Ectodermal cell (in vitro differentiated cells): ENCODE measurements around the gene DMRT3.

Experiments
- H3K27ac ChIP-seq: 2 replicates; pipeline ENCODE4 v1.7.0; 2013; ENCODE audit warnings: mild to moderate bottlenecking, low read depth, low read length; ENCODE audit not compliant: insufficient read depth, poor library complexity, severe bottlenecking
- H3K27me3 ChIP-seq: 2 replicates; pipeline ENCODE4 v1.7.0; 2013; ENCODE audit warnings: mild to moderate bottlenecking, low read length; ENCODE audit not compliant: insufficient read depth, control insufficient read depth, poor library complexity, severe bottlenecking
- H3K36me3 ChIP-seq: one replicate; pipeline ENCODE4 v1.7.0; 2013; ENCODE audit warnings: low read length; ENCODE audit not compliant: control insufficient read depth, insufficient read depth
- H3K4me1 ChIP-seq: one replicate; pipeline ENCODE4 v1.7.0; 2013; ENCODE audit warnings: low read length; ENCODE audit not compliant: control insufficient read depth, insufficient read depth
- H3K4me3 ChIP-seq: 2 replicates; pipeline ENCODE4 v1.7.0; 2013; ENCODE audit warnings: low read depth, low read length, control low read depth; ENCODE audit not compliant: insufficient read depth
- H3K9me3 ChIP-seq: 2 replicates; pipeline ENCODE4 v1.7.0; 2013; ENCODE audit warnings: mild to moderate bottlenecking, low read length, moderate library complexity; ENCODE audit not compliant: control insufficient read depth
- WGBS, 2 experiments: methylation state at CpG; one replicate each; pipeline ENCODE4 v1.1.7; 2013; ENCODE audit warnings: missing lambda C conversion rate in 2 of 2; 5-methylcytosine and 5-hydroxymethylcytosine counted together

Gene DMRT3

DNA sequence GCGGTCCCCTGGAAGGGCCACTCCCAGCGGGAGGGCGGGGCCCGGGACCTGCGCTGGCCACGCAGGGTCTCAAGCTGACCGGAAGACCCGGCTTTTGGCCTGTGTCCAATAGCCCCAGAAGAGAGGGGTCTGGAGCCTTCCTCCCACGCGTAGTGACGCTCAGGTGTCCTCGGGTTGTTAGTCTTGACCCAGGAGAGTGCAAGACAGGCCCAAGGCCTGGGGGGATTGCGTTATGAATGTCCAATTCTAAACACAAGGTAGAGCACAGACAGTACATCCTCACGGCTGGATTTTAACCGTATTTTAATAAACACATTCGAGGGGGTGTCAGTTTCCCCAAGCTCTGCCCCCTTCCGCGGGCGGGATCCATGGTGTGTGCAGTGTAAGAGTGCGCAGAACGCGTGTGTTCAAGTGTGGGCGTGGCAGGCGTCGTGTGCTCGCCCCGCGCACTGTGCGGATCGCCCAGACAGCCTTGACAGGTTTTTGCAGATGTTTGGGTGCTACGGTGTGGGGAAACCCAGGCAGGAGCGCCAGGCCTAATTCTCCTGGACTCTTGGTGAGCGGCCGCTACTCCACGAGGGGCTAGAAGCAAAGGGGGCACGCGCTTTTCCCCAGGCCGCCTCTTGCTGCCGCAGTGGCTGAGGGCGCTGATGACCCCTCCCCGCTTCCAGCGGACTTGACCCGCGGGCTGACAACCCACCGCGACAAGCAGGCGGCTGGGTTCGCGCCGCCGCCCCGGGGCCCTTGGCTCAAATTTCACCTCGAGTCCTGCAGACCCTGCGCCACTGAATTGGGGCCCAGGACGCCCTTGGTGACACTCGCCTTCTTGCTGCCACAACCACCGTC lies 6.1 kb upstream of the DMRT3 start:
- no peaks in the 10 kb centered on the region for H3K9me3 ChIP-seq
- H3K36me3 ChIP-seq: no peaks in the 10 kb centered on the region
- no peak overlapping the region for H3K27ac ChIP-seq
- 2% methylated on average over 57 of the region's 57 CpGs for WGBS, 2 experiments
- peaks cover 52% of the 10 kb centered on the region for H3K4me1 ChIP-seq
- H3K27me3 ChIP-seq: peaks cover 100% of the 10 kb centered on the region
- H3K4me3 ChIP-seq: no peak overlapping the region

DNA sequence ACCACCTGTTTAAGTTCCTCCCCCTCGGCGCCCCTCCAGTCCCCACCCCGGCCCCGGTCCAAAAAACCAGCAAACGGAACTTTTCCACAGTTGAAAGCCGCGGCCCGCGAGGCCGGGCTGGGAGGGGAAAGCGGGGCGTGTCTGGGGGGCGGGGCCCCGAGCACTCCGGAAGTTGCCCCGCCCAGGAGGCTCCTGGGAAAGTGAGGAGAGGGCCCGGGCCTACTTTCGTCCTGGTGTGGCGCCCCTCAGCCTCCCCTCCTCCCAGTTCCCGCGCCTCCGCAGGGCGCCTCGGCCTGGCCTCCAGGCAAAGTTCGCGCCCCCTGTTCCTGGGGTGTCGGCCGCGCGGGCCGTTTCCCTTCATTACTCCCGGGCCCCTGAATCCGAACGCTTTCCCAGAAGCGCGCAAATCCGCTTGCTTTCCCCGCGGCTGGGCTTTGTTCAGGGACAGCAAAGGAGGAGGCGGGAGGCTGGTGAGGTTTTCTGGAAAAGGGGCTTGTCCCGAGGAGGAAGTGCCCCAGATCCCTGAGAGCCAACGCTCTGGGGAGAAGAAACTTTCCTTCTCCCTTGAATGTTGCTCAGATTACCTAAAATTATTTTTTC lies 4.5 kb upstream of the DMRT3 start:
- no peaks in the 10 kb centered on the region for H3K9me3 ChIP-seq
- H3K27ac ChIP-seq: peak overlapping the region; percentile 6
- 0 to 1% methylated on average over 42 of the region's 42 CpGs for WGBS, 2 experiments
- H3K36me3 ChIP-seq: no peaks in the 10 kb centered on the region
- H3K27me3 ChIP-seq: peaks cover 100% of the 10 kb centered on the region
- H3K4me1 ChIP-seq: peaks cover 59% of the 10 kb centered on the region
- peak overlapping the region; percentile 22 for H3K4me3 ChIP-seq

DNA sequence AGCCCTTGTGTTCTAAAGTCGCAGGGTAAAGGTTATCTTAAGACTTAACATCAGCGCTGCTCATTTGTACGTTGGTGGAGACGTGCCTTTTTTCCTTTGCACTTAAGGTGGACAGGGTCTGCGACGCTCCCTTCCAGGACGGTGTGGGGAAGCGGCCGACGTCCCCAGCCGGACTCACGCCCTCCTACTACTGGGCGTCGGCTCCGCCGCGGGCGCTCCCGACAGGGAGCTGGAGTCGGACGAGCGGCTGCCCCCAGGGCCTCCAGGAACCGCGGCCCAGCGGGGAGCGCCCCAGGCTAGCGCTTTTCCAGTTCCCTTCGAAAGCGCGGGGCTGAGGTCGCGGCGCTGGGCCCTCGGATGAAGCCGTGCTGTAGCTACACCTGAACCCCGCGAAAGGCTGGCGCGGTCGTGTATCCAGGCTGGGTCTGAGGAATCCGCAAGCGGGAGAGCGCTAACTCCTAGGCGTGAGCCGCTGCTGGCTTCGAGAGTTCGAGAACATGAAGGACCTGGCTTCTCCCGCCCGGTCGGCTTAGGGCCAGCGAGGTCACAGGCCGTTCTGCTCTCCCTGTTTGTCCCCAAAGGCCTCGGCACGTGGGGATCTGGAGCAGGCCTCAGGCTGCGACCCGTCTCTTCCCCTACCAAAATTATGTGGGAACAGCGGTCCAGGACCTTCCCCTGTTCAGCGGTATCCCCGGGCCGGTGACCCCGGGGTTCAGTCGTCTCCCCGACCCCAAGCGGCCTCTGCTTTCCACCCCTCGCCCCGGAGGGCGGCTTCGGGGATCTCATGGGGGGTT lies 3.8 kb upstream of the DMRT3 start:
- H3K27me3 ChIP-seq: peaks cover 100% of the 10 kb centered on the region
- H3K36me3 ChIP-seq: no peaks in the 10 kb centered on the region
- H3K4me1 ChIP-seq: peaks cover 54% of the 10 kb centered on the region
- peak overlapping the region; percentile 22 for H3K4me3 ChIP-seq
- no peaks in the 10 kb centered on the region for H3K9me3 ChIP-seq
- no peak overlapping the region for H3K27ac ChIP-seq
- 2% methylated on average over 68 of the region's 68 CpGs for WGBS, 2 experiments

DNA sequence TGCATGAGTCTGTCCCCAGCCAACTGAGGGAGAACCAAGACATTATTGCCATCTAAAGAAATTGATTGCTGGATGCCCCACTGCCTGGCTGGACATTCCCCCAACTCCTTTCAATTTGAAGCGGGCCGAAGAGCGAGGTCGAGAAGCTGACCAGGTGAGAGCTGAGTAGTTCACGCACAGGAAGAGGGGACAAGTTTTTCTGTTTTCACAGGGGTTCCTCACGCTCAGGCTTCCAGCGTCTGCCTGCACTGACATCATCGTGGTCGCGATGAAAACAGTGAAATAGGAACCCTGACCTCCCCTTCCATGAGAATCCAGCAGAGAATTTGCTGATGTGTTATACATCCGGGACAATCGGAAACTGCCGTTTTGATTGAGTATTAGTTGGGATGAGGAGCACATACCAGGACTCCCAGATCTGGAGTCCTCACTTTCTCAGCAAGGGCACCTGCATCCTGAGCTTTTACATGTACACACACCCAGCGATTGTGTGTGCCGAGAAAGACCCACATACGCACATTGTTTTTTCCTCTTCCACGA lies 3.1 kb upstream of the DMRT3 start:
- Histone ChIP-seq H3K4me3 (peak overlapping the region; percentile 22), H3K27ac (peak overlapping the region; percentile 3), H3K4me1 (peaks cover 49% of the 10 kb centered on the region), H3K27me3 (peaks cover 100% of the 10 kb centered on the region), H3K36me3 (no peaks in the 10 kb centered on the region), H3K9me3 (no peaks in the 10 kb centered on the region)
- 4 to 7% methylated on average over 17 of the region's 17 CpGs for WGBS, 2 experiments

DNA sequence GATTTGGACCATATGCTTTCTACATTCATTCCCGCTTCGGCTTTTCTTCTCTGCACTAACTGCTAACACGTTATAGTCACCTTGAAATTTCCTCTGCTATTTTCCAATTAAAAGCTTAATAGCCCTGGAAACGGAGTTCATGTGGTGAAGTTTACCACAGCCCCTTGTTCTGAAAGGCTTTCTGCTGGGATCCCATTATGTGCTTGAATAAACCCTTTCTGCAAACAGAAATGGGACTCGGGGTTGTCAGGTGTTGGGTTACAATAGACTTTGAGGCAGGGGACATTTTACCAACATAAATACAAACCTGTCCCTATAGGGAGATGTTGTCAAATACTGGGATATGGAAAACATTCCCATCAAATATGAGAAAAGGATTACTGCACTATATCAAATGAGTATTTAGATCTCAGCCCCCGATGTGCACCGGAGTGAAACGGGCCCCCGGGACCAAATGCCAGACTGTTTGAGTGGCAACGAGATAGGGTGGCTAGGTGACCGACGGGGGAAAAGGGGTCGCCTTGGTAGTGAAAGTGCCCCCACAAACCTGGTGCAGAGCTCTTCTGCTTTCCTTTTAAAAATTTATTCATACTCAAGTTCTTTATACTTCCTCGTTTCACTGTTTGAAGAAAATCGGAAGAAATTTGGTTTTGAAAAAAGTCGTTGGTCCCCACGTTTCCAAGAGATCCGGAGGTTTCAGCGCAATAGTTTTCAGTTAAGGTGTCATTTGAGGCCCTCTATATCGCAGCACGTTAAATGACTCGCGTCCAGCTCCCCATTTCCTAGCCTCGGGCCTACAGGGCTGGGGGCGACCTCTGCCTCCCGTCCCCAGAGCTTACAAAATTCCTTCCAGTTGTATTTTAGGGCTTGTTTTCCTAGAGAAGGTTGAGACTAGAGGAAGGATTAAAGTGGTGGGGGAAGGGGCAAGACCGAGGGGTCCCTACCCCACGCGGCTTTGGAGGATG lies 2.1 kb upstream of the DMRT3 start:
- 1 to 2% methylated on average over 28 to 29 of the region's 29 CpGs for WGBS, 2 experiments
- peak overlapping the region; percentile 14 for H3K4me3 ChIP-seq
- no peaks in the 10 kb centered on the region for H3K36me3 ChIP-seq
- H3K27me3 ChIP-seq: peaks cover 100% of the 10 kb centered on the region
- no peaks in the 10 kb centered on the region for H3K9me3 ChIP-seq
- H3K4me1 ChIP-seq: peaks cover 49% of the 10 kb centered on the region
- peak overlapping the region; percentile 3 for H3K27ac ChIP-seq

DNA sequence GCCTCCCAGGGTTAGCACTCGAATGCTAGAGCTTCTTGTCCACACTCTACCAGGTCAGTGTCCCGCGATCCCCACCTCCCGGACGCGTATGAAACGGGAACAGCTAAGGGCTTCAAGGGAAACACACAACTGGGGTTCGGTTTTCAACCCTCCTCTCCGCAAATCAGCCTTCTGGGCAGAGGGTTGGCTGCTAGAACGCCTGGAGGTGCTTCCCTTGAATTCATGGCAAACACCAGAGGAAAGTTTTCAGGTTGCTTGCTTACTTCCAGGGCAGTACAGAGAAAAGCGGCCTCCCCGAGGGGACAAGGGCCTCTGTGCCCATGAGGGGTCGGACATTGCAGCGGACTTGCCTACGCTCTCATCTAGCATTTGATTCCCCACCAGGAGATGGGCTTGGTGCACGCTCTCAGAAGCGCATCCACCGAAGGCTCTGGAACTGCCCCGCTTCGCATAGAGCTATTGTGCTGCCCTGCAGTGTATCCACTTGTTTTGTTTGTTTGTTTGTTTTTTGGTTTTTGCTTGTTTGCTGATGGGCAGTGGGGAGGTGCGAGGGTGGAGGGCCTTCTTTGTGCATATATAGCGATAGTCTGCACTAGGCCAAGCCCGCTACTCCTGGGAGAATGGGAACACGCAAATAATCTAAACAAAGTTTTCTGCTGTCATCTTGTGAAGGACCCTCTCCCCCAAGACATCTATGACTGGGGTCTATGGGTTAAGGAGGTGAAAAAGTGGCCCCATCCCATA lies 1.3 kb upstream of the DMRT3 start:
- Histone ChIP-seq H3K4me1 (peaks cover 43% of the 10 kb centered on the region), H3K9me3 (no peaks in the 10 kb centered on the region)
- WGBS, 2 experiments: 1% methylated on average over 23 to 24 of the region's 24 CpGs

DNA sequence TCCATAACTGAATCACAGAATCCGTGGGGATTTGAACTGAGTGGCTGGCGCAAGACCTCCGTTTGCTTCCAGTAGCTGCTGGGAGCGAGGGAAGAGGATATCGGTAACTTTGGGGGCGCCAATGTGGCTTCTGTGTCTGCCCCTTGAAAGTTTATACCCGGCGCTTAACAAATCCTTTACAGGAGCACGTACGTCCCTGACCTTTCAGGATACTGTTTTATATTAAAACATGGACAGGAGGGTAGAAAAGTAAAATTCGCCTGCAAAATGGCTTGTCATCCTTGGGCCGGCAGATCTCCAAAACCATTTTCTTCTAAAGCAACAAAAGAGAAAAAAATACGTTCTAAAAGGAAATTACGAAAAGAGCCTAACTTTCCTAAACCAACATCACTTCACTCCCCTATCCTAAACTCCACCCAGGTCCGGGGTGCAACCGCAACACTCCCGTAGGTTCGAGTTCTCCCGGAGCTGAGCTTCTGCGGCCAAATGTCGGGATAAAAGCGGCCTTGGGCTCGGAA lies 656 bp upstream of the DMRT3 start:
- no peaks in the 10 kb centered on the region for H3K9me3 ChIP-seq
- peaks cover 43% of the 10 kb centered on the region for H3K4me1 ChIP-seq
- no peak overlapping the region for H3K27ac ChIP-seq
- H3K36me3 ChIP-seq: no peaks in the 10 kb centered on the region
- 1 to 3% methylated on average over 22 to 23 of the region's 23 CpGs for WGBS, 2 experiments
- H3K4me3 ChIP-seq: peak overlapping the region; percentile 31
- peaks cover 100% of the 10 kb centered on the region for H3K27me3 ChIP-seq

More for the DNA sequence above, 1.3 kb upstream of the DMRT3 start:
- Histone ChIP-seq H3K36me3 (no peaks in the 10 kb centered on the region), H3K27me3 (peaks cover 100% of the 10 kb centered on the region), H3K27ac (no peak overlapping the region), H3K4me3 (peak overlapping the region; percentile 16)

DNA sequence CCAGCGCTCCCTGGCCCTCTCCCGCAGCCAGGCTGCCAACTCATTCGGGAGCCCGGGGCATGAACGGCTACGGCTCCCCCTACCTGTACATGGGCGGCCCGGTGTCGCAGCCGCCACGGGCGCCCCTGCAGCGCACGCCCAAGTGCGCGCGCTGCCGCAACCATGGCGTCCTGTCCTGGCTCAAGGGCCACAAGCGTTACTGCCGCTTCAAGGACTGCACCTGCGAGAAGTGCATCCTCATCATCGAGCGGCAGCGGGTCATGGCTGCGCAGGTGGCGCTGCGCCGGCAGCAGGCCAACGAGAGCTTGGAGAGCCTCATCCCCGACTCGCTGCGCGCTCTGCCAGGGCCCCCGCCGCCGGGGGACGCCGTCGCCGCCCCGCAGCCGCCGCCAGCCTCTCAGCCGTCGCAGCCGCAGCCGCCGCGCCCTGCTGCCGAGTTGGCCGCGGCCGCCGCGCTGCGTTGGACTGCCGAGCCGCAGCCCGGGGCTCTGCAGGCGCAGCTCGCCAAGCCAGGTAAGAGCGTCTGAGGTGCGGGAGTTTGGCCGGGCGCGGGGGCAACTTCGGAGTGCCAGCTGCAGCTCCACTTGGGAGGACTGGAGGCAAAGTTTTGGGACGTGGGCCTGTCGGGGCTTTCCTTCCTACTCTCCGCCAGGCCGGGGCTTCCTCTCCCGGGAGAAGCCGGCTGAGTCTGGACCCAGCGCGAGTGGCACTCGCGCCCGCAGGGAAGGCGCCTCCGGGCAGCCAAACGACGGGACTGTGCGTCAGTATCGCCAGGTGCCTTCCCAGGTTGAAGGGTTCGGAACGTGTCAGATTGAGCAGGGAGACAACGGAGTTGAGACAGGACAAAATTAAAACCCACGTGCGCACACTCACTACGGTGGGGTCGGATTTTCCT lies 735 bp downstream of the DMRT3 start:
- WGBS, 2 experiments: 1 to 2% methylated on average over 92 of the region's 92 CpGs
- H3K27ac ChIP-seq: no peak overlapping the region
- H3K27me3 ChIP-seq: peaks cover 100% of the 10 kb centered on the region
- peak overlapping the region; percentile 31 for H3K4me3 ChIP-seq
- no peaks in the 10 kb centered on the region for H3K36me3 ChIP-seq
- H3K9me3 ChIP-seq: no peaks in the 10 kb centered on the region
- peaks cover 43% of the 10 kb centered on the region for H3K4me1 ChIP-seq
